CD14-positive monocyte (primary cell): ENCODE data around the gene PIH1D2. TPM values are rescaled to one million over a fixed set of nuclear protein-coding genes. Genes with fewer than 3 reads are reported as not detected.

Source experiments
- DNase-seq, 3 donors: peaks; one replicate each; pipeline ENCODE4 v3.0.0-alpha.2; 2011 to 2022
- H2AFZ ChIP-seq: 2 replicates; pipeline ENCODE4 v1.6.0; 2012; ENCODE audit warnings: mild to moderate bottlenecking, low read depth, low read length, inconsistent platforms; ENCODE audit not compliant: insufficient read depth, poor library complexity, severe bottlenecking
- H3K27ac ChIP-seq, 2 donors: 1 replicate in 1 of 2; 2 replicates in 1 of 2; pipeline ENCODE4 v1.5.1; 2012 to 2013; ENCODE audit warnings: low read length in 2 of 2, control low read depth in 1 of 2, inconsistent platforms in 1 of 2, low read depth in 1 of 2, mild to moderate bottlenecking in 1 of 2
- H3K27me3 ChIP-seq, 2 donors: one replicate each; pipeline versions ENCODE4 v1.6.0 to v1.6.1; 2011 to 2013; ENCODE audit warnings: low read length in 2 of 2; ENCODE audit not compliant: control insufficient read depth in 2 of 2, insufficient read depth in 2 of 2
- H3K36me3 ChIP-seq, 2 donors: replicated peaks in 1 of 2; 1 replicate in 1 of 2; 2 replicates in 1 of 2; pipeline versions ENCODE4 v1.5.1 to v1.6.1; 2012 to 2013; ENCODE audit warnings: low read length in 2 of 2, control low read depth in 1 of 2, inconsistent platforms in 1 of 2, mild to moderate bottlenecking in 1 of 2; ENCODE audit not compliant: insufficient read depth in 2 of 2, control insufficient read depth in 1 of 2
- H3K4me1 ChIP-seq, 2 donors: 1 replicate in 1 of 2; 2 replicates in 1 of 2; pipeline versions ENCODE4 v1.5.1 to v1.6.1; 2012 to 2013; ENCODE audit warnings: low read length in 2 of 2, control low read depth in 1 of 2, inconsistent platforms in 1 of 2, mild to moderate bottlenecking in 1 of 2, moderate library complexity in 1 of 2; ENCODE audit not compliant: insufficient read depth in 2 of 2, control insufficient read depth in 1 of 2
- H3K4me2 ChIP-seq: replicated peaks from 2 replicates; pipeline ENCODE3; 2012; ENCODE audit warnings: low read length, moderate library complexity, mild to moderate bottlenecking; ENCODE audit not compliant: poor library complexity, severe bottlenecking; ENCODE audit errors: extremely low read depth
- H3K4me3 ChIP-seq, 3 experiments: fragments of 200-600 bp in 1 of 3; sonication (generic) in 1 of 3; replicated peaks in 1 of 3; 1 replicate in 2 of 3; 2 replicates in 1 of 3; pipeline ENCODE4 v1.5.1; 2011 to 2013; ENCODE audit warnings: low read length in 3 of 3, mild to moderate bottlenecking in 3 of 3, control low read depth in 2 of 3, low read depth in 2 of 3, inconsistent platforms in 1 of 3, moderate library complexity in 1 of 3
- H3K79me2 ChIP-seq: 2 replicates; pipeline ENCODE4 v1.6.0; 2012; ENCODE audit warnings: mild to moderate bottlenecking, control low read depth, inconsistent platforms, low read length, moderate library complexity; ENCODE audit not compliant: insufficient read depth
- H3K9ac ChIP-seq: 2 replicates; pipeline ENCODE4 v1.6.0; 2017; ENCODE audit warnings: low read length, mild to moderate bottlenecking; ENCODE audit not compliant: insufficient read depth, poor library complexity, severe bottlenecking
- H3K9me3 ChIP-seq, 2 donors: replicated peaks in 1 of 2; 1 replicate in 1 of 2; 2 replicates in 1 of 2; pipeline versions ENCODE4 v1.5.1 to v1.6.1; 2012 to 2013; ENCODE audit warnings: low read length in 2 of 2, control low read depth in 1 of 2; ENCODE audit not compliant: control insufficient read depth in 1 of 2, insufficient read depth in 1 of 2
- H4K20me1 ChIP-seq: 2 replicates; pipeline ENCODE4 v1.6.0; 2012; ENCODE audit warnings: mild to moderate bottlenecking, low read length, control low read depth, moderate library complexity; ENCODE audit not compliant: insufficient read depth
- H3K27ac Mint-ChIP-seq, 7 donors: one replicate each; pipeline ENCODE4 v1.8.0; 2020; ENCODE audit warnings: mild to moderate bottlenecking in 7 of 7, mixed read lengths in 7 of 7, moderate library complexity in 6 of 7, inconsistent platforms in 2 of 7
- H3K27me3 Mint-ChIP-seq, 3 donors: one replicate each; pipeline ENCODE4 v1.8.0; 2021 to 2022; ENCODE audit warnings: low read depth in 3 of 3, mild to moderate bottlenecking in 3 of 3, mixed read lengths in 3 of 3, moderate library complexity in 3 of 3, inconsistent platforms in 1 of 3
- H3K36me3 Mint-ChIP-seq, 2 donors: one replicate each; pipeline ENCODE4 v1.8.0; 2020; ENCODE audit warnings: mixed read lengths in 2 of 2, inconsistent platforms in 1 of 2, mild to moderate bottlenecking in 1 of 2
- H3K4me1 Mint-ChIP-seq: one replicate; pipeline ENCODE4 v1.8.0; 2020; ENCODE audit warnings: mild to moderate bottlenecking, mixed read lengths
- H3K4me3 Mint-ChIP-seq, 2 donors: one replicate each; pipeline ENCODE4 v1.8.0; 2020; ENCODE audit warnings: mild to moderate bottlenecking in 2 of 2, mixed read lengths in 2 of 2, moderate library complexity in 1 of 2
- H3K9me3 Mint-ChIP-seq, 7 donors: one replicate each; pipeline ENCODE4 v1.8.0; 2020 to 2022; ENCODE audit warnings: mixed read lengths in 7 of 7, mild to moderate bottlenecking in 6 of 7, moderate library complexity in 6 of 7, inconsistent platforms in 2 of 7
- WGBS: methylation state at CpG from one replicate; pipeline ENCODE4 v1.1.5; 2013; ENCODE audit warnings: missing lambda C conversion rate; ENCODE audit not compliant: insufficient coverage; 5-methylcytosine and 5-hydroxymethylcytosine counted together
- intact Hi-C, 2 donors: fragments of 100-400 bp; cut with micrococcal nuclease; formaldehyde crosslinking; loops; one replicate each; pipeline versions ENCODE4 v1.15.0 to v1.15.1; 2023
- polyA plus RNA-seq, 3 donors: library from polyadenylated mRNA; depleted of rRNA in 1 of 3; unstranded in 2 of 3; stranded (reverse) in 1 of 3; fragments of 300-500 nt in 2 of 3; fragments of >200 nt in 1 of 3; fragmentation: Illumina TruSeq in 2 of 3; gene quantifications; 1 replicate in 2 of 3; 2 replicates in 1 of 3; pipeline ENCODE4 v1.2.3, GENCODE V29; 2012 to 2021
- TF ChIP-seq, protein P1 (sequence below): fragments of 200-600 bp; IDR thresholded peaks from one replicate; pipeline ENCODE4 v1.8.0; 2022; ENCODE audit warnings: antibody characterized with exemption, mild to moderate bottlenecking

Gene PIH1D2
- polyA plus RNA-seq, 3 donors: not detected

DNA sequence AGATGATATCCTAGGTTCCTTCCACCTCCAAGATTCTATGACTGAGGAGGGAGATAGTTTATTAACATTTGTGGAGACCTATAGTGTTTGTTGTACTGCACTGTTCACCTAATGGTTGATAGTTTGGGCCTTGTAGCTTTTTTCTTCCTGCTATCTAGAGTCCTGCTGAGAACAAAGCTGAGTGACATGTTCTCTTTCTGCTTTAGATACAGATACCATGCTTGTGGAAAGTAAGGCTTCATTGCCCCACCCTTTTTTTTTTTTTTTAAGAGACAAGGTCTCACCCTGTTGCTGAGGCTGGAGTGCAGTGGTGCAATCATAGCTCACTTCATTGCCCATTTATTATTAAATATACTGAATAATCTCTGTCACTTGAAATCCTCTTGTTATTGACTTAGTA, 36.3 kb downstream of the PIH1D2 start:
- H3K27ac ChIP-seq: no peak overlapping the region
- Mint-ChIP-seq H3K4me1 (no peaks in the 10 kb centered on the region), H3K9me3 (no peaks in the 10 kb centered on the region), H3K27me3 (no peaks in the 10 kb centered on the region), H3K27ac (no peak overlapping the region), H3K36me3 (peaks cover 60 to 86% of the 10 kb centered on the region in 2 donors), H3K4me3 (no peak overlapping the region)
- no peaks in the 10 kb centered on the region for H3K4me1 ChIP-seq
- H2AFZ ChIP-seq: no peak overlapping the region
- intact Hi-C loops: no loop called here
- TF ChIP-seq, protein P1, sequence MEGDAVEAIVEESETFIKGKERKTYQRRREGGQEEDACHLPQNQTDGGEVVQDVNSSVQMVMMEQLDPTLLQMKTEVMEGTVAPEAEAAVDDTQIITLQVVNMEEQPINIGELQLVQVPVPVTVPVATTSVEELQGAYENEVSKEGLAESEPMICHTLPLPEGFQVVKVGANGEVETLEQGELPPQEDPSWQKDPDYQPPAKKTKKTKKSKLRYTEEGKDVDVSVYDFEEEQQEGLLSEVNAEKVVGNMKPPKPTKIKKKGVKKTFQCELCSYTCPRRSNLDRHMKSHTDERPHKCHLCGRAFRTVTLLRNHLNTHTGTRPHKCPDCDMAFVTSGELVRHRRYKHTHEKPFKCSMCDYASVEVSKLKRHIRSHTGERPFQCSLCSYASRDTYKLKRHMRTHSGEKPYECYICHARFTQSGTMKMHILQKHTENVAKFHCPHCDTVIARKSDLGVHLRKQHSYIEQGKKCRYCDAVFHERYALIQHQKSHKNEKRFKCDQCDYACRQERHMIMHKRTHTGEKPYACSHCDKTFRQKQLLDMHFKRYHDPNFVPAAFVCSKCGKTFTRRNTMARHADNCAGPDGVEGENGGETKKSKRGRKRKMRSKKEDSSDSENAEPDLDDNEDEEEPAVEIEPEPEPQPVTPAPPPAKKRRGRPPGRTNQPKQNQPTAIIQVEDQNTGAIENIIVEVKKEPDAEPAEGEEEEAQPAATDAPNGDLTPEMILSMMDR: no peak
- no peaks in the 10 kb centered on the region for H3K27me3 ChIP-seq
- no peak overlapping the region for H3K4me3 ChIP-seq
- no peak overlapping the region for H3K4me2 ChIP-seq
- no peak for DNase-seq
- H4K20me1 ChIP-seq: no peaks in the 10 kb centered on the region
- H3K9ac ChIP-seq: no peak overlapping the region
- peaks cover 60 to 77% of the 10 kb centered on the region in 2 donors for H3K36me3 ChIP-seq
- H3K79me2 ChIP-seq: no peaks in the 10 kb centered on the region
- H3K9me3 ChIP-seq: no peaks in the 10 kb centered on the region

DNA sequence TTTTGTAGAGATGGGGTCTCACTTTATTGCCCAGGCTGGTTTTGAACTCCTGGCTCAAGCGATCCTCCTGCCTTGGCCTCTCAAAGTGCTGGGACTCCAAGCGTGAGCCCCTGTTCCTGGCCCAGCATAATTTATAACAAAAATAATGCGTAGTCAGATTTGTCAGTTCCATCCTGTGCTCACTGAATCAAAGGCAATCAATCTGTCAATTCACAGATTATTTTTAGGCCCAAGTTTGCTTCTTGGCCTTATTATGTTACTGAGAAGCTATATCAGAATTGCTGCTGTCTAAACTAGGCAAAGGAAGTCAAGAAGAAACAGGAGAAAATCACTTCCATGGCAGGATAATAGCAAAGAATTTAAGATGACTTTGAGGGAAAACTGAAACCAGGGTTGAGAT, 39.9 kb downstream of the PIH1D2 start:
- no peaks in the 10 kb centered on the region for H3K9me3 ChIP-seq
- DNase-seq: no peak
- H3K36me3 ChIP-seq: peaks cover 63 to 82% of the 10 kb centered on the region in 2 donors
- TF ChIP-seq, protein P1: no peak
- no peak overlapping the region for H3K27ac ChIP-seq
- 100% methylated on average over 3 of the region's 3 CpGs for WGBS
- Mint-ChIP-seq H3K27me3 (no peaks in the 10 kb centered on the region), H3K27ac (peak overlapping the region in 1 of 7 donors; percentile 31), H3K4me1 (no peaks in the 10 kb centered on the region), H3K9me3 (no peaks in the 10 kb centered on the region), H3K36me3 (peaks cover 62 to 84% of the 10 kb centered on the region in 2 donors), H3K4me3 (no peak overlapping the region)
- H3K4me2 ChIP-seq: no peak overlapping the region
- no peak overlapping the region for H2AFZ ChIP-seq
- intact Hi-C loops: no loop called here
- H4K20me1 ChIP-seq: no peaks in the 10 kb centered on the region
- H3K4me3 ChIP-seq: no peak overlapping the region
- no peaks in the 10 kb centered on the region for H3K79me2 ChIP-seq
- no peak overlapping the region for H3K9ac ChIP-seq
- no peaks in the 10 kb centered on the region for H3K4me1 ChIP-seq
- H3K27me3 ChIP-seq: no peaks in the 10 kb centered on the region
